Stimulated activated CD4-positive, alpha-beta T cell treated with anti-CD3 and anti-CD28 coated beads, Interleukin-12 subunit alpha, Interleukin-12 subunit beta, amount 100 ng/mL, for 4 hours (primary cell): ENCODE measurements around the gene CLDN20.
A peak's percentile ranks its signal among the peaks of the same experiment; 100 is the strongest.
"Not testable (repeated sequence)": the region's sequence is repeated elsewhere in the genome, so short reads cannot be mapped to it uniquely, and the experiment has no call there.

Source experiments
- DNase-seq: peaks from one replicate; pipeline ENCODE4 v3.0.0-alpha.2; 2020

The CLDN20 gene

GRCh38 chr6:155245831-155246230 is 18.0 kb upstream of the CLDN20 start:
- DNase-seq = no peak

- DNase-seq = no peak
Observed at GRCh38 chr6:155246825-155247224, 17.0 kb upstream of the CLDN20 start.

GRCh38 chr6:155247618-155248007 is 16.2 kb upstream of the CLDN20 start:
- DNase-seq = no peak

GRCh38 chr6:155248008-155249001 is 15.5 kb upstream of the CLDN20 start:
- DNase-seq = peak; percentile 13

- DNase-seq = no peak
Observed at GRCh38 chr6:155250701-155251381, 13.0 kb upstream of the CLDN20 start.

- no peak for DNase-seq
Observed at GRCh38 chr6:155252581-155252980, 11.2 kb upstream of the CLDN20 start.

GRCh38 chr6:155253337-155253736 is 10.5 kb upstream of the CLDN20 start:
- DNase-seq = no peak

GRCh38 chr6:155254139-155254538 is 9.7 kb upstream of the CLDN20 start:
- no peak for DNase-seq

GRCh38 chr6:155256122-155256795 is 7.6 kb upstream of the CLDN20 start:
- DNase-seq = no peak

- no peak for DNase-seq
Observed at GRCh38 chr6:155257796-155258195, 6.0 kb upstream of the CLDN20 start.

GRCh38 chr6:155259204-155259603 is 4.6 kb upstream of the CLDN20 start:
- no peak for DNase-seq

GRCh38 chr6:155259897-155260296 is 3.9 kb upstream of the CLDN20 start:
- no peak for DNase-seq

GRCh38 chr6:155260686-155261085 is 3.1 kb upstream of the CLDN20 start:
- no peak for DNase-seq

GRCh38 chr6:155261111-155261900 is 2.5 kb upstream of the CLDN20 start:
- DNase-seq = no peak

GRCh38 chr6:155262655-155263054 is 1.2 kb upstream of the CLDN20 start:
- DNase-seq = no peak

GRCh38 chr6:155264693-155265320 is 994 bp downstream of the CLDN20 start:
- DNase-seq = no peak

GRCh38 chr6:155265843-155266535 is 2.2 kb downstream of the CLDN20 start:
- DNase-seq = no peak

GRCh38 chr6:155267411-155267810 is 3.6 kb downstream of the CLDN20 start:
- no peak for DNase-seq

- not testable (repeated sequence) for DNase-seq
Observed at GRCh38 chr6:155268088-155268867, 4.5 kb downstream of the CLDN20 start.

GRCh38 chr6:155269765-155270164 is 6.0 kb downstream of the CLDN20 start:
- no peak for DNase-seq
